Measurements from ENCODE around the gene ELOVL2.
"Not testable (repeated sequence)": the region's sequence is repeated elsewhere in the genome, so short reads cannot be mapped to it uniquely, and the experiment has no call there.

The ELOVL2 gene

DNA sequence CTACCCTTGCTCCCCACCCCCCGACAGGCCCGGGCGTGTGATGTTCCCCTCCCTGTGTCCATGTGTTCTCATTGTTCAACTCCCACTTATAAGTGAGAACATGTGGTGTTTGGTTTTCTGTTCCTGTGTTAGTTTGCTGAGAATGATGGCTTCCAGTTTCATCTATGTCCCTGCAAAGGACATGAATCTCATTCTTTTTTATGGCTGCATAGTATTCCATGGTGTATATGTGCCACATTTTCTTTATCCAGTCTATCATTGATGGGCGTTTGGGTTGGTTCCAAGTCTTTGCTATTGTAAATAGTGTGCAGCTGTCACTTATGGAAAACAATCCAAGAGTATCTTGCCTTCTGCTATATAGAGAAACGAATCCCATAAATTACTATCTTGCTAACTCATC, 40.8 kb downstream of the ELOVL2 start:
- not testable (repeated sequence) for H3K27me3 Mint-ChIP-seq; DNase-seq; H3K9me3 Mint-ChIP-seq; H3K36me3 Mint-ChIP-seq; ATAC-seq (replicated peaks); H3K4me3 Mint-ChIP-seq; H3K4me1 Mint-ChIP-seq; H3K27ac Mint-ChIP-seq

DNA sequence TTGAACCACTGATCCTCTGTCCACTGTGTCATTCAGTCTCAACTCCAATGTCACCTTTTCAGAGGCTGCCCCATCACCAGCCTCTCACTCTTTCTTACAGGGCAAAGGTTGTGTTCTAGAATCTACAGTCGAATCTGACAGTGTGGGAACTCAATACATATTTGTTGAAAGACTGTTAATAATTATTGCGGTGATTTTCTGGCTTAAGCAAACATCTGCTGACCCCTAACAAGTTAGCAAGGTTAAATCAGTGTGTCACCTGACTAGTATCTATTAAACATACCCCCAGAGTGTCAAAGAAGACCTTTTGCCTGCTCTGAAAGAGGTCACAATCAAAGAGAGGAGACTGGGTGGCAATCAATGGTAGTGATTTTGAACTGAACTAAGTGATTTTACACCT, 41.9 kb downstream of the ELOVL2 start:
- Mint-ChIP-seq H3K4me1 (no peaks in the 10 kb centered on the region), H3K27me3 (peaks cover 0 to 8% of the 10 kb centered on the region in 2 donors), H3K36me3 (no peaks in the 10 kb centered on the region), H3K9me3 (peaks cover 3% of the 10 kb centered on the region in 2 donors), H3K4me3 (no peak overlapping the region), H3K27ac (no peak overlapping the region)
- DNase-seq = no peak
- ATAC-seq (replicated peaks) = no peak

DNA sequence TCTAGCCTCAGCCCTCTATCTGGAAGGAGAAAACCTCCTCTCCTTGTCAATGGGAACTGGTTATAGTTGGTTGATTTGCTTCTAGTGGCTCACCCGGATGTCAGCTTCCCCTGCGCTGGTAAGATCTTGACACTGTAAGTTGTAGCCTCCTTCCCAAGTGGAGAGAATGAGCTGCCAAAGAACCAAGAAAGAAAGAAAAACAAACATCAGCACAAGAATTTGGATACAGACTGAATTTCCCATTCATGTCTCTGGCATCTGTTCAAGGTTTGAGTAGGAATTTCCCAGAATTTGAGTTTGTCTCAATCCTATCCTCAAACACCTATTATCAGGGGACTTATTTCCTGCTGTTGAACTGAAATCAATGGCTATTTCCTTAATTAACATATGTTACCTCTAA, 44.1 kb downstream of the ELOVL2 start:
- H3K27me3 Mint-ChIP-seq = peaks cover 0 to 8% of the 10 kb centered on the region in 2 donors
- no peak for DNase-seq
- no peaks in the 10 kb centered on the region for H3K36me3 Mint-ChIP-seq
- peaks cover 3% of the 10 kb centered on the region in 2 donors for H3K9me3 Mint-ChIP-seq
- H3K4me3 Mint-ChIP-seq = no peak overlapping the region
- no peaks in the 10 kb centered on the region for H3K4me1 Mint-ChIP-seq
- ATAC-seq (replicated peaks) = no peak
- no peak overlapping the region for H3K27ac Mint-ChIP-seq

DNA sequence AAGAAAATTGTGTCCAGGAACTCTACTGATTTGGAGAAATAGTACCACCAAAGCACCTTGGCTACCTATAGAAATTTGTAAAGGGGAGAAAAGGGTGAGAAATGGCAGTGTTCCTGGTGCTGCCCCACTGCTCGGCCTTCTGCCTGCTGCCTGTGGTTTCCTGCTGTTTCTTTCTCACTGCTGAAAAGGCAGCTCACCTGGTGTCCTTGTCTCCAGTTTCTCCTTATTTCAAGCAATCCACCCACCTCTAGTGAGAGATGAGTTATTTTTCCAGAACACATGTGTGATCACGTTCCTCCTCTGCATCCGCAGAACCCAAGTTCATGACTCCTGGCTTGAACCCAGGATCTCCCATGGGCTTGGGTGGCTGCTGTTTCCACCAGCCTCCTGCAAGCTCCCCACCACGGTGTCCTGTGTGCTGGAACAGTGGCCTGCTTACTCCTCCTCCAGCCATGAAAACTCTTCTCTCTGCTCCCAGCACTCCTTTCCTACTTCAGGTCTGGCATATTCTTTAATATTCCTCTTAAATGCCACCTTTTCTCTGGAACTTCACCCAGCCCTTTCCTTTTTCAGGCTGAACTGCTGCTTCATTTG, 48.9 kb downstream of the ELOVL2 start:
- Mint-ChIP-seq H3K36me3 (no peaks in the 10 kb centered on the region), H3K27me3 (no peaks in the 10 kb centered on the region), H3K4me3 (no peak overlapping the region), H3K9me3 (no peaks in the 10 kb centered on the region), H3K4me1 (no peaks in the 10 kb centered on the region), H3K27ac (no peak overlapping the region)
- no peak for ATAC-seq (replicated peaks)
- no peak for DNase-seq

DNA sequence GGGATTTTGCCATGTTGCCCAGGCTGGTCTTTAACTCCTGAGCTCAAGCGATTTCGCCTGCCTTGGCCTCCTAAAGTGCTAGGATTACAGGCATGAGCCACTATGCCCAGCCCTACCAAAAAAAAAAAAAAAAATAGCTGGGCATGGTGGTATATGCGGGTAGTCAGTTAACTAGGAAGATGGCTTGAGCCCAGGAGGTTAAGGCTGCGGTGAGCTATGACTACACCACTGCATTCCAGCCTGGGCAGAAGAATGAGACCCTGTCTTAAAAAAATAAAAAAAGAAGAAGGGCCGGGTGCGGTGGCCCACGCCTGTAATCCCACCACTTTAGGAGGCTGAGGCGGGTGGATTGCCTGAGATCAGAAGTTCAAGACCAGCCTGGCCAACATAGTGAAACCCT, 50.2 kb downstream of the ELOVL2 start:
- Mint-ChIP-seq H3K27ac (no peak overlapping the region), H3K4me1 (no peaks in the 10 kb centered on the region), H3K27me3 (no peaks in the 10 kb centered on the region), H3K4me3 (no peak overlapping the region), H3K9me3 (no peaks in the 10 kb centered on the region), H3K36me3 (no peaks in the 10 kb centered on the region)
- no peak for DNase-seq
- ATAC-seq (replicated peaks) = no peak

DNA sequence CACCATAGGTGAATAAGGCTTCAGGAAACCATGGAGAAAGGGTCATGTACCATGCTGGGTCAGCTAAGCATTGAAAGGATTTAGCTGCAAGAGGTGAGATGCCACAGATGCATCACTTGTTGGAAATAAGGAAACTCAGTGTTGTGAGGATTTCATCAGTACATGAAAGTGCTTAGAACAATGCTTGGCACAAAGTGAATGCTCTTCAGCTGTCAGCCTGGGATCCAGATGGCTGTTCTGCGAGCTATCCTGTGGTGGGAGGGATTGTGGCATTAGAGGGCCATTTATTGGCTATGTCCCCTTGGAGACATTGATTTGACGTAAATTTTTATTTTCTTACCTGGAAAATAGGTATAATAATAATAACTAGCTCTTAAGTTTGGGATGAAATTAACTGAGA, 53.0 kb downstream of the ELOVL2 start:
- H3K27me3 Mint-ChIP-seq = no peaks in the 10 kb centered on the region
- no peaks in the 10 kb centered on the region for H3K4me1 Mint-ChIP-seq
- no peaks in the 10 kb centered on the region for H3K36me3 Mint-ChIP-seq
- H3K4me3 Mint-ChIP-seq = no peak overlapping the region
- DNase-seq (no peak), ATAC-seq (replicated peaks) (no peak)
- peaks cover 0 to 2% of the 10 kb centered on the region in 2 donors for H3K9me3 Mint-ChIP-seq
- no peak overlapping the region for H3K27ac Mint-ChIP-seq

DNA sequence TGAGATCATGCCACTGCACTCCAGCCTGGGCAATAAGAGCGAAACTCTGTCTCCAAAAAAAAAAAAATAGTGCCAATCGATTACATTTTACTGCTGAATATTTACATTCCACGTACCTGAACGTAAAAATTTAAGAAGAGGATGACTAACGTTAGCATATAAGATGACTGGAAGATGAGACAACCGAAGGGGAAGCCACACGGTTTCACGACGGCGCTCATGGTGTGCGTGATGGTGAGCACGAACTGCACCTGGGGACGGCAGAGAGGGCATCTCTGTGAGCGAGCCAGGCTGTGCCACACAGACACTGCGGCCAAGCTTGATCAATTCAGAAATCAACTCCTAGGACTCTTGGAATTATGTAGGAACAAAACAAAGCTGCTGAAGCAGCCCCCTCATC, 54.5 kb downstream of the ELOVL2 start:
- Mint-ChIP-seq H3K4me1 (no peaks in the 10 kb centered on the region), H3K27ac (no peak overlapping the region), H3K36me3 (no peaks in the 10 kb centered on the region), H3K9me3 (peaks cover 0 to 2% of the 10 kb centered on the region in 2 donors), H3K27me3 (no peaks in the 10 kb centered on the region), H3K4me3 (no peak overlapping the region)
- DNase-seq (no peak), ATAC-seq (replicated peaks) (no peak)

DNA sequence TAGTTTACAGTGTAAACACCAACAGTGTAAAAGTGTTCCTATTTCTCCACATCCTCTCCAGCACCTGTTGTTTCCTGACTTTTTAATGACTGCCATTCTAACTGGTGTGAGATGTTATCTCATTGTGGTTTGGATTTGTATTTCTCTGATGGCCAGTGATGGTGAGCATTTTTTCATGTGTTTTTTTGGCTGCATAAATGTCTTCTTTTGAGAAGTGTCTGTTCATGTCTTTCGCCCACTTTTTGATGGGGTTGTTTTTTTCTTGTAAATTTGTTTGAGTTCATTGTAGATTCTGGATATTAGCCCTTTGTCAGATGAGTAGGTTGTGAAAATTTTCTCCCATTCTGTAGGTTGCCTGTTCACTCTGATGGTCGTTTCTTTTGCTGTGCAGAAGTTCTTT, 59.1 kb downstream of the ELOVL2 start:
- H3K36me3 Mint-ChIP-seq; H3K27me3 Mint-ChIP-seq; H3K4me1 Mint-ChIP-seq; H3K27ac Mint-ChIP-seq; H3K4me3 Mint-ChIP-seq; DNase-seq; ATAC-seq (replicated peaks); H3K9me3 Mint-ChIP-seq: not testable (repeated sequence)

DNA sequence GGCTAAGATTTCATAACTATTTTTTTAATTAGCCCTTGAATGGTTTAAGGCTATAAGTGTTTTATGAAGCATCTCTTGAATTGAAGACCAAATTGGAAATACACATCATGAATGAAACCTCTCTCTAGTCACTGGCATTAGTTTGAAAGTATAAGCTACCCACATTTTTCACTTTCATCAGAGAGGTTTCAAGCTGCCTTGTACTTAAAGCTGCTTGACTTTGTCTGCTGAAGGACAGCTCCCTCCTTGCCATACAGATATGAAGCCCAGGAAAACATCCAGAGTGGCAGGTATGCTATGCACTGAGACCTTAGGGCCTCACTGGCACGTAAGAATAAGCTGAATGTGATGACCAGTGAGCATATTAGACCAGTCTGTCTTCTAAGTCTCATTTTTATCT, 62.7 kb downstream of the ELOVL2 start:
- Mint-ChIP-seq H3K4me1 (no peaks in the 10 kb centered on the region), H3K27me3 (peaks cover 0 to 6% of the 10 kb centered on the region in 2 donors), H3K4me3 (no peak overlapping the region), H3K36me3 (no peaks in the 10 kb centered on the region), H3K9me3 (no peaks in the 10 kb centered on the region), H3K27ac (no peak overlapping the region)
- DNase-seq (no peak), ATAC-seq (replicated peaks) (no peak)

DNA sequence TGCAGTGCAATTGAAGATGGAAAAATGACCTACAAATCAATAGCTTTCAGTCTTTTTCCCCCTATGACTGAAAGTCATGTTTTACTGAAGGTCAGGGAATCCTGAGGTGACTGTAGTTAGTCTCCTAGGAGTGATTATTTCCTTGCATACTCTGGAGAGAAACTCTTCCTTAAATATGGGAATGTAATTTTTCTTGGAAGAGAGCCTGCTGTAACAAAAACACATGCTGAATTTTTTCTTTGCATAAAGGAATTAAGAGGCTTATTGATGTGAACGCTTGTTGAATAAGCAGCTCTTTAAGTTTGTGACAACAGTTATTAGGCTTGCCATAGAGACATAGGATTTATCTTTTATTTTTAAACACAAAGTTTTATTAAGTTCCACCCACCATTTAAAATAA, 64.5 kb downstream of the ELOVL2 start:
- no peaks in the 10 kb centered on the region for H3K4me1 Mint-ChIP-seq
- no peaks in the 10 kb centered on the region for H3K36me3 Mint-ChIP-seq
- peaks cover 0 to 6% of the 10 kb centered on the region in 2 donors for H3K27me3 Mint-ChIP-seq
- no peak overlapping the region for H3K4me3 Mint-ChIP-seq
- H3K27ac Mint-ChIP-seq = no peak overlapping the region
- ATAC-seq (replicated peaks) (no peak), DNase-seq (no peak)
- no peaks in the 10 kb centered on the region for H3K9me3 Mint-ChIP-seq

DNA sequence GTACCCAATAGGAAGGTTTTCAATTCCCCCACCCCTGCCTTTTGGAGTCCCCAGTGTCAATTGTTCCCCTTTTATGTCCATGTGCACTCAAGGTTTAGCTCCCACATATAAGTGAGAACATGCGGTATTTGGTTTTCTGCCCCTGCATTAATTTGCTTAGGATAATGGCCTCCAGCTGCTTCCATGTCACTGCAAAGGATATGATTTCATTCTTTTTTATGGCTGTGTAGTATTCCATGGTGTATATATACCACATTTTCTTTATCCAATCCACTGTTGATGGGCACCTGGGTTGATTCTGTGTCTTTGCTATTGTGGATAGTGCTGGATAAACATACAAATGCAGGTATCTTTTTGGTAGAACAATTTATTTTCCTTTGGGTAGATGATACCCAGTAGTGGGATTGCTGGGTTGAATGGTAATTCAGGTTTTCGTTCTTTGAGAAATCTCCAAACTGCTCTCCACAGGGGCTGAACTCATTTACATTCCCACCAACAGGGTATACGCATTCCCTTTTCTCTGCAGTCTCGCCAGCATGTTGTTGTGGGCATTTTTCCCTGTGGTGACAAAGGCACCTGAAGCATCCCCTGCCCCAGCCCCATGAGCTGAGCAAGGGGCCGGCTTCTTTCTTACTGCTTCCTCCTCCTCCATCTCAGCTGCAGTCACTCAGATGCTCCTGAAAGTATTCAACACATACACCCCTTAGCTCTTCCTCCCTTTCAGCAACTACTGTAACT, 66.7 kb downstream of the ELOVL2 start:
- DNase-seq = no peak
- H3K4me1 Mint-ChIP-seq = no peaks in the 10 kb centered on the region
- H3K36me3 Mint-ChIP-seq = no peaks in the 10 kb centered on the region
- H3K27ac Mint-ChIP-seq = no peak overlapping the region
- ATAC-seq (replicated peaks) = no peak
- no peak overlapping the region for H3K4me3 Mint-ChIP-seq
- peaks cover 0 to 6% of the 10 kb centered on the region in 2 donors for H3K27me3 Mint-ChIP-seq
- H3K9me3 Mint-ChIP-seq = no peaks in the 10 kb centered on the region

DNA sequence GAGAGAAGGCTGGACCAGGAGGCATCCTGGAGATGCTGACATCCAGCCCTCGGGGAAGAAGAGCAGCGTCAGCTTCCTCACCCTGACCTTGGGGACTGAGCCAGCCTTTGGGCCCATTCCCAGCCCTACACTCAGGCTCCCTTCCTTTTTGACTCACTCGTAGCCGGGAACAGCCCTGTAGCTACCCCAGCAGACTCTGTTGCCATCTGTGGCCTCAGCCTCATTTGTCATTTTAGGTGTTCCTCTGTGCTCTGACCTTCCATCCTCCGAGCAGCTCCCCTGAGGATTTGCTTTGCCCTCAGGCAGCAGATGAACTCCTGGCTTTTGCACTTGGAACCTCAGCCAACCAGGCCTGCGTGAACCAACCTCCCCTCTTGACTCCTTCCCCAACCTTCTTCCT, 67.5 kb downstream of the ELOVL2 start:
- Mint-ChIP-seq H3K36me3 (no peaks in the 10 kb centered on the region), H3K4me1 (no peaks in the 10 kb centered on the region), H3K4me3 (no peak overlapping the region), H3K27me3 (peaks cover 0 to 6% of the 10 kb centered on the region in 2 donors), H3K27ac (no peak overlapping the region), H3K9me3 (no peaks in the 10 kb centered on the region)
- DNase-seq = no peak
- ATAC-seq (replicated peaks) = no peak

DNA sequence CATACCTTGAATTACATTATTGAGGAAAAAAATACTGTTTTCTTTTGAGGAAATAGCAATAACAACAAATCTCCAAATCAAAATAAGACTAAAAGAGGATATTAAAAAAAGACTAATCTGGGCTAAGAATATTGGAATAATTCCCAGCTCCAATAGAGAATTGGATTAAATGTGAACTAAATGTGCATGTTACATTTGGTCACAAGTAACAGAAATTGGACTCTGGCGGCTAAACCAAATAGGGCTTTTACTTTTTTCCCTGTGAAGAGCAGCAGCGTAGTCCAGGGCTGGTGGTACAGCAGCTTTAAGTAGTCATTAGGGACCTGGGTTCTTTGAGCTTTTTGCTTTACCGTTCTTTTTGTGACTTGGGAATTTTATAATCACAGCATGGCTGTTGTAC, 71.9 kb downstream of the ELOVL2 start:
- Mint-ChIP-seq H3K27me3 (peaks cover 6 to 7% of the 10 kb centered on the region in 2 donors), H3K27ac (no peak overlapping the region), H3K4me1 (no peaks in the 10 kb centered on the region), H3K9me3 (peaks cover 0 to 3% of the 10 kb centered on the region in 2 donors), H3K36me3 (no peaks in the 10 kb centered on the region), H3K4me3 (no peak overlapping the region)
- no peak for ATAC-seq (replicated peaks)
- no peak for DNase-seq

DNA sequence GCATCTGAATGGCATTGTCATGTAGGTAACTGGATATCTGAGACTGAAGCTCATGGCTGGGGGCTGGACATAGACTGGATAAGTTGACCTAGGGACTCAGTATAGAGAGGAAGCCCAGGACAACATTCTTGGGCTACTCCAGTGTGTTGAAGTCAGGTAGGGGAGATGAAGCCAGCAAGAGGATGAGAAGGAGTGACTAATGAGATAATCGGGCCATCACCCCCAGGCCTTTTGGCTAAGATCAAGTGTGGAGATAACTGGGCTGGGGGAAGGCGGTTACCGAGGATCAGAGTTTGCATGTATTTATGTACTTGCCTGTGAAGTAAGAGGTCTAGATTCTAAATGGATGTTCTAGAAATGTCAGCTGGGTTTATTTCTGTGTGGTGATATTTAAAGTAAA, 73.4 kb downstream of the ELOVL2 start:
- no peak for ATAC-seq (replicated peaks)
- no peaks in the 10 kb centered on the region for H3K36me3 Mint-ChIP-seq
- no peaks in the 10 kb centered on the region for H3K4me1 Mint-ChIP-seq
- no peak for DNase-seq
- H3K4me3 Mint-ChIP-seq = no peak overlapping the region
- H3K27me3 Mint-ChIP-seq = peaks cover 6 to 7% of the 10 kb centered on the region in 2 donors
- H3K9me3 Mint-ChIP-seq = peaks cover 4 to 5% of the 10 kb centered on the region in 2 donors
- H3K27ac Mint-ChIP-seq = no peak overlapping the region

DNA sequence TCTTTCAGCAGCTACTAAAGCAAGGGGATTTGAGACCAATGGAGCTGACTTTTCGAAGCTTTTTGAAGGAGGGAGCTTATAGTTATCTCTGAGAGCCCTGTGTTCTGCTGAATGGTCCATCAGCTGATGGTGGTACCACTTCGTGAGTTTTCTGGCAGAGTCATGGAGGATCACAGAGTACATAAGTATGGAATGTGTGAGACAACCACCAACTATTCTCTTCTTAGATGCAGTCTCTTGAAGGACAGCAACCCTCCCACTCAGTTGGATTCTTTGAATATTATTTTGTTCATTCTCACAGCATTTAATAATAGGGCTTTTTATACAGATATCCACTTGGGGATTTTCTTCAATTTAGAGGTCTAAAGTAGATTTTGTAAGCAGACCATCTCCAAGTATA, 75.3 kb downstream of the ELOVL2 start:
- ATAC-seq (replicated peaks) (no peak), DNase-seq (no peak)
- H3K4me3 Mint-ChIP-seq = no peak overlapping the region
- H3K4me1 Mint-ChIP-seq = peaks cover 2 to 4% of the 10 kb centered on the region in 2 donors
- H3K9me3 Mint-ChIP-seq = peaks cover 4 to 10% of the 10 kb centered on the region in 2 donors
- no peak overlapping the region for H3K27ac Mint-ChIP-seq
- peaks cover 16% of the 10 kb centered on the region in 2 donors for H3K27me3 Mint-ChIP-seq
- H3K36me3 Mint-ChIP-seq = no peaks in the 10 kb centered on the region

Data from stimulated activated naive B cell treated with anti-CD40 and anti-IgM and Interleukin-4, amounts not matched to agents 10 μg/mL and 1 μg/mL and 100 μg/mL, for 72 hours (primary cell).